Upper lobe of right lung (tissue), 1 donor: ENCODE data around the gene BRD1. TPM values are rescaled to one million over a fixed set of nuclear protein-coding genes. Genes with fewer than 3 reads are reported as not detected.

Experiments
- ATAC-seq: fragments of 200-7000 bp; cut with Tn5 transposase; one replicate; pipeline ENCODE4 v1.9.1; 2020; ENCODE audit warnings: mild to moderate bottlenecking, moderate library complexity
- DNase-seq: peaks from one replicate; pipeline ENCODE4 v3.0.0-alpha.2; 2020
- H3K27ac ChIP-seq: fragments of 200-600 bp; one replicate; pipeline ENCODE4 v1.8.0; 2022
- H3K27me3 ChIP-seq: fragments of 200-600 bp; one replicate; pipeline ENCODE4 v1.8.0; 2022; ENCODE audit warnings: mild to moderate bottlenecking
- H3K36me3 ChIP-seq: fragments of 200-600 bp; one replicate; pipeline ENCODE4 v1.8.0; 2022
- H3K4me1 ChIP-seq: fragments of 200-600 bp; one replicate; pipeline ENCODE4 v1.8.0; 2022
- H3K4me3 ChIP-seq: fragments of 200-600 bp; one replicate; pipeline ENCODE4 v1.8.0; 2022; ENCODE audit warnings: mild to moderate bottlenecking
- H3K9me3 ChIP-seq: fragments of 200-600 bp; one replicate; pipeline ENCODE4 v1.8.0; 2022
- intact Hi-C: fragments of 100-400 bp; cut with DNase I; formaldehyde crosslinking; loops from one replicate; pipeline ENCODE4 v1.11.0; 2022
- total RNA-seq: library from RNA; stranded (reverse); fragmentation: NEBNext Ultra II Directional; extraction: Animal tissue kit (Norgen Biotek cat#: 25700); gene quantifications from one replicate; pipeline ENCODE4 v1.2.1, GENCODE V29; 2021
- TF ChIP-seq, protein P1 (sequence below): fragments of 200-600 bp; IDR thresholded peaks from one replicate; pipeline ENCODE4 v1.8.0; 2022; ENCODE audit warnings: antibody characterized with exemption
- donor health status: DM: no; HTN: yes; CAD: no; lungs with severe emphysema.

The BRD1 gene
- total RNA-seq, 1 donor from 2014 or later = 39.0 TPM

GRCh38 chr22:49811020-49811791, 16.5 kb downstream of the BRD1 start:
- Histone ChIP-seq H3K36me3 (peaks cover 12% of the 10 kb centered on the region), H3K9me3 (no peaks in the 10 kb centered on the region), H3K27ac (no peak overlapping the region), H3K27me3 (no peaks in the 10 kb centered on the region), H3K4me3 (no peak overlapping the region), H3K4me1 (peaks cover 27% of the 10 kb centered on the region)
- TF ChIP-seq, protein P1, sequence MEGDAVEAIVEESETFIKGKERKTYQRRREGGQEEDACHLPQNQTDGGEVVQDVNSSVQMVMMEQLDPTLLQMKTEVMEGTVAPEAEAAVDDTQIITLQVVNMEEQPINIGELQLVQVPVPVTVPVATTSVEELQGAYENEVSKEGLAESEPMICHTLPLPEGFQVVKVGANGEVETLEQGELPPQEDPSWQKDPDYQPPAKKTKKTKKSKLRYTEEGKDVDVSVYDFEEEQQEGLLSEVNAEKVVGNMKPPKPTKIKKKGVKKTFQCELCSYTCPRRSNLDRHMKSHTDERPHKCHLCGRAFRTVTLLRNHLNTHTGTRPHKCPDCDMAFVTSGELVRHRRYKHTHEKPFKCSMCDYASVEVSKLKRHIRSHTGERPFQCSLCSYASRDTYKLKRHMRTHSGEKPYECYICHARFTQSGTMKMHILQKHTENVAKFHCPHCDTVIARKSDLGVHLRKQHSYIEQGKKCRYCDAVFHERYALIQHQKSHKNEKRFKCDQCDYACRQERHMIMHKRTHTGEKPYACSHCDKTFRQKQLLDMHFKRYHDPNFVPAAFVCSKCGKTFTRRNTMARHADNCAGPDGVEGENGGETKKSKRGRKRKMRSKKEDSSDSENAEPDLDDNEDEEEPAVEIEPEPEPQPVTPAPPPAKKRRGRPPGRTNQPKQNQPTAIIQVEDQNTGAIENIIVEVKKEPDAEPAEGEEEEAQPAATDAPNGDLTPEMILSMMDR = no peak
- ATAC-seq = no peak
- no peak for DNase-seq
- intact Hi-C loops = no loop called here

- TF ChIP-seq, protein P1 = no peak
- DNase-seq = no peak
- H3K27me3 ChIP-seq = no peaks in the 10 kb centered on the region
- H3K4me1 ChIP-seq = peaks cover 27% of the 10 kb centered on the region
- ATAC-seq = no peak
- no peak overlapping the region for H3K27ac ChIP-seq
- intact Hi-C loops = no loop called here
- H3K36me3 ChIP-seq = peaks cover 12% of the 10 kb centered on the region
- no peak overlapping the region for H3K4me3 ChIP-seq
- no peaks in the 10 kb centered on the region for H3K9me3 ChIP-seq
Observed at GRCh38 chr22:49810363-49811019, 17.2 kb downstream of the BRD1 start.

- no peak overlapping the region for H3K4me3 ChIP-seq
- intact Hi-C loops = no loop called here
- H3K9me3 ChIP-seq = no peaks in the 10 kb centered on the region
- peaks cover 22% of the 10 kb centered on the region for H3K36me3 ChIP-seq
- ATAC-seq (peak; percentile 43), DNase-seq (no peak)
- H3K4me1 ChIP-seq = peaks cover 27% of the 10 kb centered on the region
- TF ChIP-seq, protein P1 = no peak
- H3K27ac ChIP-seq = no peak overlapping the region
- H3K27me3 ChIP-seq = no peaks in the 10 kb centered on the region
Observed at GRCh38 chr22:49807780-49808708, 19.6 kb downstream of the BRD1 start.

DNA sequence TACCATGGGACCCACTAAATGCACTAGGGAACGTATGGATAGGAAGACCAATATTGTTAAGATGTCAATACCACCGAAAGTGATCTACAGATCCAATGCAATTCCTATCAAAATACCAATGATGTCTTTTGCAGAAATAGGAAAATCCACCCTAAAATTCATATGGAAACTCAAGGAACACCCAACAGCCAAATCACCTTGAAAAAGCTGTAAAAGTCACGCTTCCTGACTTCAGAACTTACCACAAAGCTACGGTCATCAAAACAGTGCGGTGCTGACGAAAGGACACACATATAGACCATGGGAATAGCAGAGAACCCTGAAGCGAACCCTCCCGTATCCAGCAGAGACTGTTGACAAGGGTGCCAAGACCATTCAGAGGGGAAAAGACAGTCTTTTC, 20.5 kb downstream of the BRD1 start:
- Histone ChIP-seq H3K9me3 (no peaks in the 10 kb centered on the region), H3K27ac (no peak overlapping the region), H3K36me3 (peaks cover 27% of the 10 kb centered on the region), H3K4me3 (no peak overlapping the region), H3K4me1 (peaks cover 23% of the 10 kb centered on the region), H3K27me3 (no peaks in the 10 kb centered on the region)
- no peak for ATAC-seq
- no peak for DNase-seq
- TF ChIP-seq, protein P1 = no peak
- intact Hi-C loops = no loop called here

GRCh38 chr22:49803737-49804375, 23.8 kb downstream of the BRD1 start:
- intact Hi-C loops = no loop called here
- Histone ChIP-seq H3K9me3 (no peaks in the 10 kb centered on the region), H3K27ac (no peak overlapping the region), H3K36me3 (peaks cover 41% of the 10 kb centered on the region), H3K27me3 (no peaks in the 10 kb centered on the region), H3K4me1 (peaks cover 19% of the 10 kb centered on the region), H3K4me3 (no peak overlapping the region)
- no peak for ATAC-seq
- TF ChIP-seq, protein P1 = no peak
- DNase-seq = no peak
